ENCODE results near the gene CLEC2B.

- no peak for TF ChIP-seq CTCF (conservative IDR thresholded peaks at IDR 0.05 in 1 of 2, IDR thresholded peaks at IDR 0.05 in 1 of 2; ENCODE audit: low read depth in 1 of 2, low read length in 2 of 2)
- no peak for TF ChIP-seq EZH2 (IDR thresholded peaks at IDR 0.05; ENCODE audit: low read length, missing control alignments)
Measured at GRCh38 chr12:9900930-9901329, 31.8 kb upstream of the CLEC2B start.

Measured in fibroblast of lung (primary cell).